K562 (cell line): ENCODE measurements around the gene AK2. TPM values are rescaled to one million over a fixed set of nuclear protein-coding genes. Genes with fewer than 3 reads are reported as not detected.

Source experiments
- HOMEZ ChIP-seq: fragments of 250-450 bp; sonication (Bioruptor Pico); IDR thresholded peaks from 2 replicates; pipeline ENCODE4 v1.4.0; 2020; ENCODE audit warnings: mild to moderate bottlenecking, moderate library complexity
- MGA ChIP-seq: fragments of 450-650 bp; IDR thresholded peaks from 2 replicates; pipeline ENCODE4 v1.6.1; 2016; ENCODE audit warnings: mild to moderate bottlenecking, moderate library complexity
- PRMT5 ChIP-seq: sonication (generic); formaldehyde crosslinking; IDR thresholded peaks from 2 replicates; pipeline ENCODE4 v1.5.0; 2020; ENCODE audit warnings: missing genetic modification reagents
- RBM15 ChIP-seq: fragments of 200-400 bp; formaldehyde crosslinking; IDR thresholded peaks from 2 replicates; pipeline ENCODE4 v1.6.1; 2018; ENCODE audit warnings: mild to moderate bottlenecking, low read length, moderate library complexity; ENCODE audit not compliant: insufficient read depth
- SNRNP70 ChIP-seq: fragments of 200-400 bp; formaldehyde crosslinking; optimal IDR thresholded peaks from 2 replicates; pipeline ENCODE3; 2017; ENCODE audit warnings: low read depth, low read length
- TGIF2 ChIP-seq: sonication (generic); formaldehyde crosslinking; IDR thresholded peaks from 2 replicates; pipeline ENCODE4 v1.8.1; 2022; ENCODE audit warnings: mild to moderate bottlenecking, missing genetic modification reagents, moderate library complexity
- TRIM24 ChIP-seq, 2 experiments: fragments of 450-650 bp; IDR thresholded peaks; 2 replicates each; pipeline ENCODE4 v1.6.1; 2016
- USF2 ChIP-seq: sonication (generic); formaldehyde crosslinking; IDR thresholded peaks from 2 replicates; pipeline ENCODE4 v1.5.0; 2020; ENCODE audit warnings: missing genetic modification reagents
- ZC3H11A ChIP-seq: IDR thresholded peaks from 2 replicates; pipeline ENCODE4 v1.6.1; 2012; ENCODE audit warnings: low read depth, low read length, improper control_type of control experiment
- ZNF655 ChIP-seq: fragments of 250-450 bp; sonication (Bioruptor Pico); IDR thresholded peaks from 2 replicates; pipeline ENCODE4 v1.5.0; 2021
- polyA plus RNA-seq, 8 experiments: library from polyadenylated mRNA; depleted of rRNA in 4 of 8; stranded (reverse) in 5 of 8; unstranded in 3 of 8; fragments of >200 nt; fragmentation: Nextera tagmentation in 2 of 8; fragmentation: Illumina TruSeq in 1 of 8; extraction: Ambion mirVana in 2 of 8; extraction: Trizol in 1 of 8; gene quantifications; 2 replicates each; pipeline versions ENCODE4 v1.2.1 to v1.2.3, GENCODE V29; 2011 to 2014; ENCODE audit warnings: inconsistent platforms in 1 of 8, missing spikeins in 1 of 8
- total RNA-seq, 7 experiments: library from RNA; depleted of rRNA in 6 of 7; stranded (reverse); fragments of >200 nt in 6 of 7; fragmentation: Illumina TruSeq in 2 of 7; extraction: Trizol in 2 of 7; gene quantifications; 2 replicates each; pipeline versions ENCODE4 v1.2.1 to v1.2.3, GENCODE V29; 2011 to 2021; ENCODE audit warnings: low replicate concordance in 1 of 7

Gene AK2
- total and polyA plus RNA-seq, 9 of the 15 experiments (the other 6 are each of a cell fraction or from before 2014, with no cell fraction given): 105 to 1,050 (median 509) TPM

GRCh38 chr1:33007190-33008050 is 29.3 kb downstream of the AK2 start (continued):
- TF ChIP-seq MGA (no peak), USF2 (CRISPR knock-in tag) (no peak), ZNF655 (no peak), PRMT5 (CRISPR knock-in tag) (no peak), TRIM24 (IDR thresholded peaks at IDR 0.05) (no peak), TGIF2 (CRISPR knock-in tag) (no peak), HOMEZ (no peak), RBM15 (no peak), SNRNP70 (no peak), ZC3H11A (no peak)
